Nephron (organoid): ENCODE results near the gene FOXE3.

ENCODE experiments used
- H3K27ac Mint-ChIP-seq, 3 experiments: 2 replicates each; pipeline ENCODE4 v1.8.0; 2020; ENCODE audit warnings: mixed read lengths in 3 of 3, mild to moderate bottlenecking in 2 of 3, moderate library complexity in 1 of 3
- H3K27me3 Mint-ChIP-seq: 2 replicates; pipeline ENCODE4 v1.8.0; 2021; ENCODE audit warnings: low read depth, mild to moderate bottlenecking, moderate library complexity, mixed read lengths
- H3K36me3 Mint-ChIP-seq: 2 replicates; pipeline ENCODE4 v1.8.0; 2020; ENCODE audit warnings: low read depth, mixed read lengths
- H3K4me1 Mint-ChIP-seq: 2 replicates; pipeline ENCODE4 v1.8.0; 2020; ENCODE audit warnings: mixed read lengths
- H3K4me3 Mint-ChIP-seq, 3 experiments: 2 replicates each; pipeline ENCODE4 v1.8.0; 2020; ENCODE audit warnings: mild to moderate bottlenecking in 3 of 3, mixed read lengths in 3 of 3, moderate library complexity in 2 of 3
- H3K9me3 Mint-ChIP-seq: 2 replicates; pipeline ENCODE4 v1.8.0; 2020; ENCODE audit warnings: mixed read lengths
- TF ChIP-seq, protein P1 (sequence below), 3 experiments: fragments of 200-600 bp; sonication (generic); IDR thresholded peaks; one replicate each; pipeline ENCODE4 v1.5.0; 2021; ENCODE audit warnings: antibody characterized with exemption in 3 of 3; ENCODE audit not compliant: unreplicated experiment in 3 of 3

The FOXE3 gene

DNA sequence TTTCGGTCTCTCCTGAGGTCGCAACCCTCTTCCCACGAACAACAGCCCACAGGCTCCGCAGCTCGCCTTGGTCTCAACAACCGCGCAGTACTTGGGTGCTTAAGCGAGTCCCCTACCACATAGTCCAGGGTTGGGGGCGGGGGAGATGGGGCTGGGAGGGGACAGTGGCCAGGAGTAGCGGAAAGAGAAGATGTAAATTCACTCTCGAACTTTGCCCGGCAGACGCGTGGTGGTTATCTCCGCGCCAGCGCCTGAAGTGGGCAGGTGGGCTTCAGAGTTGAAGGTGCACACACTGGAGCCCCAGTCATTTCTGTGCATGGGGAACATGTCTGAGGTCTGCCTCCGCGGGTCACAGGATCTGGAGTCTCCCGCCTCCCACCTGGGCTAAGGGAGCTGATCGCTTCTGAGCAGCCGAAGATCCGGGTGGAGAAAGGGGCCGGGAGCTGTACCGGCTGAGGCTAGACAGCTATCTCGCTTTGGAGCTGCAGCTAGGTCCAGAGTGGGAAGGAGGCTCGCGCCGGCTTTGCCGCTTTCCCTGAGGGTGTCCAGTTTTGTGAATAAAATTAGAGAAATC lies 17.5 kb downstream of the FOXE3 start:
- H3K4me1 Mint-ChIP-seq = peaks cover 55% of the 10 kb centered on the region
- H3K27ac Mint-ChIP-seq = peak overlapping the region in 1 of 3 experiments; percentile 26
- H3K27me3 Mint-ChIP-seq = peaks cover 81% of the 10 kb centered on the region
- no peaks in the 10 kb centered on the region for H3K9me3 Mint-ChIP-seq
- no peaks in the 10 kb centered on the region for H3K36me3 Mint-ChIP-seq
- H3K4me3 Mint-ChIP-seq = peak overlapping the region; percentile 94 to 95 (median 94)
- TF ChIP-seq, protein P1, sequence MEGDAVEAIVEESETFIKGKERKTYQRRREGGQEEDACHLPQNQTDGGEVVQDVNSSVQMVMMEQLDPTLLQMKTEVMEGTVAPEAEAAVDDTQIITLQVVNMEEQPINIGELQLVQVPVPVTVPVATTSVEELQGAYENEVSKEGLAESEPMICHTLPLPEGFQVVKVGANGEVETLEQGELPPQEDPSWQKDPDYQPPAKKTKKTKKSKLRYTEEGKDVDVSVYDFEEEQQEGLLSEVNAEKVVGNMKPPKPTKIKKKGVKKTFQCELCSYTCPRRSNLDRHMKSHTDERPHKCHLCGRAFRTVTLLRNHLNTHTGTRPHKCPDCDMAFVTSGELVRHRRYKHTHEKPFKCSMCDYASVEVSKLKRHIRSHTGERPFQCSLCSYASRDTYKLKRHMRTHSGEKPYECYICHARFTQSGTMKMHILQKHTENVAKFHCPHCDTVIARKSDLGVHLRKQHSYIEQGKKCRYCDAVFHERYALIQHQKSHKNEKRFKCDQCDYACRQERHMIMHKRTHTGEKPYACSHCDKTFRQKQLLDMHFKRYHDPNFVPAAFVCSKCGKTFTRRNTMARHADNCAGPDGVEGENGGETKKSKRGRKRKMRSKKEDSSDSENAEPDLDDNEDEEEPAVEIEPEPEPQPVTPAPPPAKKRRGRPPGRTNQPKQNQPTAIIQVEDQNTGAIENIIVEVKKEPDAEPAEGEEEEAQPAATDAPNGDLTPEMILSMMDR (IDR thresholded peaks at IDR 0.05; ENCODE audit: unreplicated experiment in 3 of 3) = no peak

DNA sequence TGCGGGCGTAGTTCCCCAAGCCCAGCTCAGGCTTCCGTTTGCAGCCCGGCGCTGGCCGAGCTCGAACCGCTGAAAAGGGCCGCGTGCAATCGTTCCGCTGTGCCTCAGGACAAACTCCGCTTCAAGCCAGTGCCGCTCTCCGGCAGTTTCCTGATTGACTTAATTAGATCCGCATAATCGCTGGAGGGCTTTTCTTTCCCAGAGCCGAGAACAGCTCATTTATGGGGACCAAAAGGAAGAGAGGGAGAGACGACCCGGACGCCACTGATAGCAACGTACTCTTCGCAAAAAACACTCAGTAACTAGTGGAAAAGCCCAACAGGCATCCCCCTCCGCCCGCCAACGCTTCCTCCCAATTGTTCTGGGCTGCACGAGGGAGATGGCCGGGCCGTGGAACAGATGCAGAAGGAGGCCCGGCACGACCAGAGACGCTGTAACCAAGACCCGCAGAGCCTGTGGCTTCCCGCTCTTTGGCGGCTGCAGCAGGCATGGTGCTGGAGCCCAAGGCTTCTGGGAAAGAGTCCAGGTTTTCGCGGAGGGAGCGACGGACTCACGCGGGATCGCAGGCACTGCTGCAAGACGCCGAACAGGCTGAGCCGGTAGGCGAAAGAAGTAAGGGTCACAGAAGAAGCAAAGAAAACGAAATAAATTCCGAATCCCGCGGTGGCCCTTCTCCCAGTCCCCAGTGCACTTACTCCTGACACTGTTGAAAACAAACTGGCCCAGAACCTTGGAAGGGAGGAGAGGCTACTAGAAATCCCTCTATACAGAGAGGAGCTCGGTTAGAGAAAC lies 18.2 kb downstream of the FOXE3 start:
- TF ChIP-seq, protein P1 (IDR thresholded peaks at IDR 0.05; ENCODE audit: unreplicated experiment in 3 of 3) = no peak
- peak overlapping the region in 2 of 3 experiments; percentile 40 to 47 for H3K27ac Mint-ChIP-seq
- H3K4me1 Mint-ChIP-seq = peaks cover 55% of the 10 kb centered on the region
- peaks cover 77% of the 10 kb centered on the region for H3K27me3 Mint-ChIP-seq
- H3K9me3 Mint-ChIP-seq = no peaks in the 10 kb centered on the region
- no peaks in the 10 kb centered on the region for H3K36me3 Mint-ChIP-seq
- peak overlapping the region; percentile 94 to 95 (median 94) for H3K4me3 Mint-ChIP-seq

DNA sequence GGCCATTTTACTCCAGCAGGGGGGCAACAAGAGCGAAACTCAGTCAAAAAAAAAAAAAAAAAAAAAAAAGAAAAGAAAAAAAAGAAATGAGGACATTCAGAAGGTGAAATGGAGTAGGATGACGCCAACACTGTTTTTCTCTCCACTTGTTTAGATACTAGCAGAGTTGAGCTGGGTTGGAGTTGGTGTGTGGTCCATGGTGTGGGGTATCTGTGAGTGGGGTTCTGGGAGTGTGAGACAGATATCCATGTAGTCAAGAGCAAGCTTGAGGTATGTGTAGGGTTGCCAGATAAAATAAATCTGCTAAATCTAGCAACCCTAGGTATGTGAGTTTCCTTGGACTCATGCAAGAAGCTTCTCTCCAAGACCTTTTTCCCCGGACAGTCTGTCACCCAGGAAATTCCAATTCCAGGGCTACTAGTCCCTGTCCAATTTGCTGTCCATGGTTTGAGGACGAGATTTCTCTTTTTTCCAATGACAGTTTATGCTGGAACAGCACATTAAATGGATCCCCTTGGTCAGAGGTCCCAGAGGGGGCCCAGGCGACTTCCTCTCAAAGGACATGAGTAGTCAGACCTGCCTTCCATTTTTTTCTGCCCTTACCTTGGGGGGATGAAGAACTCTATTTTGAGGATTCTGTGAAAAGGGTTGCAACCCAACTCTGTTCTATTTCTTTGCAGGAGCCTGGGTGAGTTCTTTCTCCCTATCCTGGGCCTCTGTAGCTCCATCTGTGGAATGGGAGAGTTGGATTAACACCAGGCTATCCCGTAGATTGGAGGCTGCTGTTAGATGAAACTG lies 19.6 kb downstream of the FOXE3 start:
- TF ChIP-seq, protein P1 (IDR thresholded peaks at IDR 0.05; ENCODE audit: unreplicated experiment in 3 of 3) = no peak
- H3K4me1 Mint-ChIP-seq = peaks cover 55% of the 10 kb centered on the region
- H3K27ac Mint-ChIP-seq = peak overlapping the region; percentile 40 to 91 (median 67)
- H3K36me3 Mint-ChIP-seq = no peaks in the 10 kb centered on the region
- H3K4me3 Mint-ChIP-seq = peak overlapping the region; percentile 94 to 95 (median 94)
- H3K9me3 Mint-ChIP-seq = no peaks in the 10 kb centered on the region
- H3K27me3 Mint-ChIP-seq = peaks cover 68% of the 10 kb centered on the region

DNA sequence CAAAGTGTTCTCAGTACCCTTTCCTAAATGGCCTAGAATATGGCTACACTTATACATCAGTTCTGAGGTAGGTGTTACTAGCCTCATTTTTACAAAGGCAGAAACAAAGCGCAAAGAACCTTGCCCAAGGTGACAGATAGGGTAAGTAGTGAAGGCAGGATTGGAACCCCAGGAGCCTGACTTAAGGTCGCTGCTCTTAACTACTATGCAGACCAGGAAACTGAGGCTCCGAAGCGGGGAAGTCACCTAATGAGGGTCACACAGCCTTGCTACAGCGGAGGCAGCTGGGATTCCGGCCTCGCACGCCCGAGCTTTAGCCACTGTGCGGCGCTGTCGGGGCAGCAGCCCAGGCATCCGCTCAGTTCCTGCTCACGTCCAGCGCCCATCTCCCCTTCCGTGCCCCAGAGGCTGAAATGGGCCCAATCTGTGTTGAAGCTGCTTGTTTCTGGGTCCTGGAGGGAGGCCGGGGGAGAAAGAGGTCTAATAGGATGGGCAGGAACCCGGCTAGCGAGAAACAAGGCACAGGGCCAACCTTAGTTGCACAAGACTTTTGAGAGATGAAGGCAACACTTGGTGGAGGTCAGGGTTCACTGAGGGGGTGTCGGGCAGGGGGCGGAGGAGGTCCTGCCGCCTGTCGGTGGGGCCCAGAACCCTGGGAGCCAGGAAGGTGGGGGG lies 20.4 kb downstream of the FOXE3 start:
- Mint-ChIP-seq H3K36me3 (no peaks in the 10 kb centered on the region), H3K4me1 (peaks cover 48% of the 10 kb centered on the region), H3K27me3 (peaks cover 60% of the 10 kb centered on the region), H3K9me3 (no peaks in the 10 kb centered on the region), H3K27ac (peak overlapping the region; percentile 67 to 91 (median 73)), H3K4me3 (peak overlapping the region; percentile 94 to 95 (median 94))
- TF ChIP-seq, protein P1 (IDR thresholded peaks at IDR 0.05; ENCODE audit: unreplicated experiment in 3 of 3) = peak; percentile 83 to 93 (median 90)

DNA sequence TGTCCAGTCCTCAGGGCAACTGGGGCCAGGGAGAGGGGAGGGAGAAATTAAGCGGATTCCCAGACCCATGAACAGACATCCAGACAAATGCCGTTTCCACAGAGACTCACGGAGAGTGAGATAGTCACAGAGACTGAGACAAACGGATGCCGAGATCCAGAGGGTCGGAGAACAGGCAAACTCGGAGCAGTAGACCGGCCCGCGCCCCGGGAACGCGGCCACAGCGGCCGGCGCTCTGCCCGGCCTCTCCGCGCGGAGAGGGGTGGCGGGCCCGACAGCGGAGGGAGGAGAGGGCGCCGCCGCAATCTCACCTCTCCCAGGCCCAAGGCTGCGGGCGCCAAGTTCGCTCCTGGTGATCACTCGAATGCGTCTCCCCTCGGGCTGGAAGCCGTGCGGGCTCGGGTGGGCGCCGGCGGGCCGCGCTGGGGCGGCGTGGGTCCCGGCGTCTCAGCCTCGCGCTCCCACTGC lies 20.9 kb downstream of the FOXE3 start:
- no peaks in the 10 kb centered on the region for H3K36me3 Mint-ChIP-seq
- peak overlapping the region; percentile 94 to 95 (median 94) for H3K4me3 Mint-ChIP-seq
- H3K27ac Mint-ChIP-seq = peak overlapping the region; percentile 67 to 91 (median 73)
- TF ChIP-seq, protein P1 (IDR thresholded peaks at IDR 0.05; ENCODE audit: unreplicated experiment in 3 of 3) = no peak
- H3K27me3 Mint-ChIP-seq = peaks cover 55% of the 10 kb centered on the region
- H3K4me1 Mint-ChIP-seq = peaks cover 42% of the 10 kb centered on the region
- H3K9me3 Mint-ChIP-seq = no peaks in the 10 kb centered on the region
